Urinary bladder (tissue), 4 donors: ENCODE data around the gene PDCD1. TPM values are rescaled to one million over a fixed set of nuclear protein-coding genes. Genes with fewer than 3 reads are reported as not detected.
"Not testable (repeated sequence)": the region's sequence is repeated elsewhere in the genome, so short reads cannot be mapped to it uniquely, and the experiment has no call there.

Experiments used
- DNase-seq: peaks from one replicate; pipeline ENCODE4 v3.0.0-alpha.2; 2015; ENCODE audit errors: extremely low spot score
- H3K27ac ChIP-seq: one replicate; pipeline ENCODE4 v1.5.1; 2013; ENCODE audit warnings: low read depth, mild to moderate bottlenecking, moderate library complexity
- H3K36me3 ChIP-seq: one replicate; pipeline ENCODE4 v1.6.1; 2013; ENCODE audit warnings: mild to moderate bottlenecking, moderate library complexity; ENCODE audit not compliant: insufficient read depth
- H3K4me1 ChIP-seq: one replicate; pipeline ENCODE4 v1.6.1; 2013; ENCODE audit warnings: mild to moderate bottlenecking, moderate library complexity; ENCODE audit not compliant: insufficient read depth
- H3K4me3 ChIP-seq: one replicate; pipeline ENCODE4 v1.5.1; 2013; ENCODE audit warnings: low read depth, low read length
- WGBS: extraction: QIAGEN DNeasy Blood & Tissue Kit; methylation state at CpG from one replicate; pipeline ENCODE4 v1.1.7; 2013; 5-methylcytosine and 5-hydroxymethylcytosine counted together
- polyA plus RNA-seq: library from polyadenylated mRNA; stranded (reverse); fragments of 200-250 nt; gene quantifications from one replicate; pipeline ENCODE4 v1.2.3, GENCODE V29; 2013
- total RNA-seq: library from RNA; depleted of rRNA; stranded (reverse); fragments of >200 nt; gene quantifications from one replicate; pipeline ENCODE4 v1.2.3, GENCODE V29; 2014
- donor health status: healthy with polysubstance abuse.
- donor health status: healthy.

PDCD1 gene
- total and polyA plus RNA-seq, 2 donors: 0.29 TPM; not detected in 1

GRCh38 chr2:241812730-241813643 is 45.7 kb downstream of the PDCD1 start:
- 84% methylated on average over 40 of the region's 40 CpGs for WGBS
- Histone ChIP-seq H3K4me1 (no peaks in the 10 kb centered on the region), H3K36me3 (no peaks in the 10 kb centered on the region), H3K27ac (no peak overlapping the region), H3K4me3 (no peak overlapping the region)
- no peak for DNase-seq

- DNase-seq: no peak
Measured at GRCh38 chr2:241811952-241812729, 46.6 kb downstream of the PDCD1 start.

GRCh38 chr2:241811201-241811951 is 47.3 kb downstream of the PDCD1 start:
- 80% methylated on average over 27 of the region's 27 CpGs for WGBS
- DNase-seq: no peak
- H3K4me1 ChIP-seq: no peaks in the 10 kb centered on the region

More at GRCh38 chr2:241811952-241812729, 46.6 kb downstream of the PDCD1 start:
- no peaks in the 10 kb centered on the region for H3K36me3 ChIP-seq
- H3K4me3 ChIP-seq: no peak overlapping the region
- no peaks in the 10 kb centered on the region for H3K4me1 ChIP-seq
- no peak overlapping the region for H3K27ac ChIP-seq
- 77% methylated on average over 20 of the region's 20 CpGs for WGBS

GRCh38 chr2:241810307-241811200 is 48.1 kb downstream of the PDCD1 start:
- H3K4me1 ChIP-seq: no peaks in the 10 kb centered on the region
- H3K27ac ChIP-seq: no peak overlapping the region
- 74% methylated on average over 28 of the region's 28 CpGs for WGBS
- no peaks in the 10 kb centered on the region for H3K36me3 ChIP-seq
- no peak for DNase-seq
- H3K4me3 ChIP-seq: no peak overlapping the region

More at GRCh38 chr2:241811201-241811951, 47.3 kb downstream of the PDCD1 start:
- Histone ChIP-seq H3K4me3 (no peak overlapping the region), H3K27ac (no peak overlapping the region), H3K36me3 (no peaks in the 10 kb centered on the region)

- WGBS: 76% methylated on average over 29 of the region's 29 CpGs
- Histone ChIP-seq H3K4me3 (no peak overlapping the region), H3K4me1 (no peaks in the 10 kb centered on the region), H3K36me3 (no peaks in the 10 kb centered on the region), H3K27ac (no peak overlapping the region)
- DNase-seq: no peak
Measured at GRCh38 chr2:241809383-241810306, 49.0 kb downstream of the PDCD1 start.

GRCh38 chr2:241808721-241809382 is 49.8 kb downstream of the PDCD1 start, which contains the start of gene NEU4:
TSS of gene NEU4 (plus strand) at chr2:241809193. CDS start at chr2:241814485, 5,292 bp downstream.
- Histone ChIP-seq H3K36me3 (no peaks in the 10 kb centered on the region), H3K4me3 (no peak within 1 kb of the TSS), H3K4me1 (peaks cover 1% of the 10 kb centered on the region), H3K27ac (no peak within 1 kb of the TSS)
- no peak for DNase-seq
- WGBS: 89% methylated on average over 31 of the region's 31 CpGs

GRCh38 chr2:241808051-241808720 is 50.5 kb downstream of the PDCD1 start:
- H3K4me3 ChIP-seq: no peak overlapping the region
- peaks cover 3% of the 10 kb centered on the region for H3K4me1 ChIP-seq
- no peaks in the 10 kb centered on the region for H3K36me3 ChIP-seq
- no peak overlapping the region for H3K27ac ChIP-seq
- 76% methylated on average over 17 of the region's 17 CpGs for WGBS
- no peak for DNase-seq

- WGBS: 29% methylated on average over 2 of the region's 8 CpGs
- DNase-seq, H3K4me1 ChIP-seq, H3K36me3 ChIP-seq, H3K4me3 ChIP-seq, H3K27ac ChIP-seq: not testable (repeated sequence)
Measured at GRCh38 chr2:241806217-241806616, 52.5 kb downstream of the PDCD1 start.

GRCh38 chr2:241804326-241805229 is 54.1 kb downstream of the PDCD1 start:
- WGBS: 22% methylated on average over 35 of the region's 35 CpGs
- no peak for DNase-seq
- Histone ChIP-seq H3K36me3 (no peaks in the 10 kb centered on the region), H3K4me3 (peak overlapping the region; percentile 45), H3K4me1 (peaks cover 3% of the 10 kb centered on the region), H3K27ac (no peak overlapping the region)
